IPS DF 4.7 (cell line): ENCODE data around the gene PRRT1.
"Not testable (repeated sequence)": the region's sequence is repeated elsewhere in the genome, so short reads cannot be mapped to it uniquely, and the experiment has no call there.

Experiments
- DNase-seq: peaks from one replicate; pipeline ENCODE4 v3.0.0-alpha.2; 2013; ENCODE audit warnings: low spot score; ENCODE audit errors: extremely low read depth

Gene PRRT1

DNA sequence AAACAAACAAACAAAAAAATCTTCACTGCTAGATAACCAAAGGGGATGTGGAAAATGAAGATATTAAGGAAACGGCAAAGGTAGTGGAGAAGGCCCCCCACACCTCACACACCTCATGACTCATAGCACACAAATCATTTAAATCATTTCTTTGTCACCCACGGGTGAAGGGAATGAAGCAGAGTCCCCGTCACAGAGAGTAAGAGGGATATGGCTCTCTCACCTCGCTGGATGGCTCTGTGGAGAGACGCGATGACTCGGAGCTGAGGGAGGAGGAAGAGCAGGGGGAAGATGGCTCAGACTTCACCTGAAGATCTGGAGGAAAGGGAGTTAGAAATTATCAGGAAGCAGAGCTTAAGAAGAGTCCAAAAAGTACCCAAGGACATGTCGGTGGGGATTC lies 24.9 kb downstream of the PRRT1 start:
- DNase-seq = no peak

DNA sequence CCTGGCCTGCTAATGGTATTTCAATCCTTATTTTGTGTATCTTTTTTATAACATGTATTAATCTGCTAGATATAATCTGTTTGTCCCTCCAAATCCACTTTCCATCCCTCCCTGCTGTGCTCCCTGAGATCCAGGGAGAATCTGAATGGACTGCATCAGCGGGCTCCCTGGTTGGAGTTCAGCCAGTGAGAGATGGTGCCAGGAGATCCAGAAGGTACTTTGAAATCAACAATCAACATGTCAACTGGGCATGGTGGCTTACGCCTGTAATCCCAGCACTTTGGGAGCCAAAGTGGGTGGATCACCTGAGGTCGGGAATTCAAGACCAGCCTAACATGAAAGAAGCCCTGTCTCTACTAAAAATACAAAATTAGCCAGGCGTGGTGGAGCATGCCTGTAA lies 28.1 kb downstream of the PRRT1 start:
- no peak for DNase-seq

DNA sequence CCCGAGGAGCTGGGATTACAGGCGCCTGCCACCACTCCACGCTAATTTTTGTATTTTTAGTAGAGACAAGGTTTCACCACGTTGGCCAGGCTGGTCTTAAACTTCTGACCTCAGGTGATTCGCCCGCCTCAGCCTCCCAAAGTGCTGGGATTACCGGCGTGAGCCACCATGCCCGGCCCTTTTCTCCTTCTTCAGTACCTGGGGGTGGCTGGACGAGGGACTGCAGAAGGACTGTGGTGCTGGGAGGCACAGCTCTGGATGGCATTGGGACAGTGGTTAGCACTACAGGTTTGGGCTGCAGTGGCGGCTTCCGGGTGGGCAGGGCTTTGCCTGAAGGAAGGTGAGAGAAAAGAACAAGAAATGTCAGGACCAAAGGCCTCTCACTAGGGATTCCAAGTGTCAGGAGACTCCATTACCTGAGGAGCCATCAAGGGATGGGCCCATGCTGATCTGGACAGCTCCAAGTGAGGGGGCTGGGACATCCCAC lies 31.1 kb downstream of the PRRT1 start:
- DNase-seq = no peak

DNA sequence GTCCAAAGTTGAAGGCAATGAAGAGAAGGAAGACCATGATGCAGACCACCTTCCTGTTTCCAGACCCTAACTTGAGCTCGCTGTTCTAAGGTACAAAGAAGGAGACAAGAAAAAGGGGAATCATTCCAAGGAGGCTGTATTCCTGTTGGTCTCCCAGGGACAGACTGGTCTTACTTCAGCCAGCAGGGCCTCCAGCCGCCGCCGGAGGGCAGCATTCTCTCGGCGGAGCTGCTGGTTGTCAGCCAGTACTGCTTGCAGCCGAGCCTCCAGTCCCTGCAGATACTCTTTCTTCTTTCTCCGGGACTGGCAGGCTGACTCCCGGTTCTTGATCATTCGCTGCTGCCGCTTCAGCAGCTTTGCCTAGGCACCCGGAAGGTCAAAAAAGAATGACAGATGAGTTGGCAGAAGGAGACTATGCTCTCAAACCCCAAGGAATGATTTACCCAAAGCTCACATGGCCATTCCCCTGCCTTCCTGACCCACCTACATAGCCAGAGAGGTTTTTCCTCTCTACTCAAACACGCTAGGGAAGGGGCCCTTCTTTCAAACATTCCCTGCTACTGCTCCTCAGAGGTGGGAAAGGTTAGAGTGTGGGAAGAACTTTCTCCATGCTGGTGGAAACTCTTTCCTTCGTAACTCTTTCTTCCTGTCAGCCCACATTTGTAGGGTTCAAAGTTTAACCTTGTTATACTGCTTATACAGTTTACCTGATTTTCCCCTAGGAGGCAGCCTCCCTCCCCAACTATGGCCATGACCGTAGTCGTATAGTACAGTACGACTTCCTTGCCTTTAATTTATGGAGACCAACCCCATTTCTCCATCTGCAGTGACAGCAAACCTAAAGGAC lies 32.7 kb downstream of the PRRT1 start:
- no peak for DNase-seq

DNA sequence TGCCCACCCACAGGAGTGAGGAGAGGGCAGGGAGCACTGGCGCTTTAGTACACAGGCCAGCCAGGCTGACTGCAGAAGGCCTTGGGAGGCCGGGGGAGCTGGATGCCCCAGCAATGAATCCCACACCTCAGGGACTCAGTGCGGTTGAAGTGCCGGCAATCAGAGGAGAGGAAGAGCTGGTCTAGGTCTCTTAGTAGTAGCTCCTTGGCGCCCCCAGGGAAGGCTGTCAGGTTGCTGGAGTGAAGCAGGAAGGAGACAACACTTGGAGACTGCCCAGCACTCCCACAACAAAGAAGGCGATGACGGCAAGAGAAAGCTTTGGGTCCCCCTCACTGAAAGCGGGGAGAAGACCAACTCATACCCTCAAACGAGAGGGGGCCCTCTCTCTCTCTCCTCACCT lies 34.3 kb downstream of the PRRT1 start:
- DNase-seq = no peak

DNA sequence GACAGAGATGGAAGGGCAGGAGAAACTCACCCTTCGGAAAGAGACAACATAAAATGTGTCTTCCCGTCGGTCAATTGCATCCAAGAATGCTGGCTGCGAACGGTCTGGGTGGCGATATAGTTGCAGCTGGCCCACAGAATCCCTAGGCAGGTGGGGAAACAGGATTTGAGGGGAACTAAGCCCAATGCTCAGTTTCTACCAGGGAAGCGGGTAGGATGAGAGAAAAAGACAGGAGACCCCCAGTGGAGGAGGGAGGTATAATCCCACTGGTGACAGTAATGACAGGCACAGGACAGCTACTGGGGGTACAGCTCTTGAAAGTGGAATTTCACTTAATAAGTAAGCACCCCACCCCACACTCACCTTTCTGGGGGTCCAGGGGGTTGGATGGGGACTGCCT lies 35.1 kb downstream of the PRRT1 start:
- no peak for DNase-seq

DNA sequence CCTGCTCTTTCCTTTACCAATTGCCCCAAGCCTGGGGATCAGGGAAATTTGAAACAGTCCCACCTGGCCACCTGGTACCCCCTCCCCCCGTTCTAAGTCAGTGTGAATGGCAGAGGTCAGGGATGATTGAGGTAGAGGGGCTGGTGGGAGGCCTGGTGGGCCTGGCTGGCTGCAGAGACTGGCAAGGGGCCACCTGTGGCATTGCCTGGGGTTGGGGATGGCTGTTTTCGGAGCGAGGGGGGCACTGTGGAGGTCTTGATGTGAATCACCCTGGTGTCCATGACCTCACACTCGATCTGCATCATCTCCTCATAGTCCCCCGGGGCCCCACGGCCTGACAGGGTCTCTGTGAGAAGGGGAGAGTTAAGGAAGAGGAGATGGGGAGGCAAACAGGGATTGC lies 36.1 kb downstream of the PRRT1 start:
- no peak for DNase-seq

DNA sequence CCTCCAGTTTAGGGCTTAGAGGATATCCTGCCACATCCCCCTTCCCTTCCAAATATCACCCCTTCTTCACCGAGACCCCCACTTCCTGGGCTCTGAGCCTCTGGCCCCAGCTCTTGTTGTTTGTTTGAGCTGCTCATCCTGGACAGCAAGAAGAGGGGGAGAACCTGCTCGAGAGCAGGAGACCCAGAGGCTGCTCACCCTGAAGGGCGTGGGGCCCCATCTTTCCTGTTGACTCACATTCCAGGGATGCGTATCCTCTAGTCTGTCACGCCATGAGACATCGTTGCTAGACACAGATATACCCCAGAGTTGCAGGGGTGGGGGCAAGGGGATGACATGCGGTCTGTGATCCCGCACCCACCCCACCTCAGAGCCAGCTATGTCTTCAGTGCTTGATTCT lies 36.9 kb downstream of the PRRT1 start:
- no peak for DNase-seq

DNA sequence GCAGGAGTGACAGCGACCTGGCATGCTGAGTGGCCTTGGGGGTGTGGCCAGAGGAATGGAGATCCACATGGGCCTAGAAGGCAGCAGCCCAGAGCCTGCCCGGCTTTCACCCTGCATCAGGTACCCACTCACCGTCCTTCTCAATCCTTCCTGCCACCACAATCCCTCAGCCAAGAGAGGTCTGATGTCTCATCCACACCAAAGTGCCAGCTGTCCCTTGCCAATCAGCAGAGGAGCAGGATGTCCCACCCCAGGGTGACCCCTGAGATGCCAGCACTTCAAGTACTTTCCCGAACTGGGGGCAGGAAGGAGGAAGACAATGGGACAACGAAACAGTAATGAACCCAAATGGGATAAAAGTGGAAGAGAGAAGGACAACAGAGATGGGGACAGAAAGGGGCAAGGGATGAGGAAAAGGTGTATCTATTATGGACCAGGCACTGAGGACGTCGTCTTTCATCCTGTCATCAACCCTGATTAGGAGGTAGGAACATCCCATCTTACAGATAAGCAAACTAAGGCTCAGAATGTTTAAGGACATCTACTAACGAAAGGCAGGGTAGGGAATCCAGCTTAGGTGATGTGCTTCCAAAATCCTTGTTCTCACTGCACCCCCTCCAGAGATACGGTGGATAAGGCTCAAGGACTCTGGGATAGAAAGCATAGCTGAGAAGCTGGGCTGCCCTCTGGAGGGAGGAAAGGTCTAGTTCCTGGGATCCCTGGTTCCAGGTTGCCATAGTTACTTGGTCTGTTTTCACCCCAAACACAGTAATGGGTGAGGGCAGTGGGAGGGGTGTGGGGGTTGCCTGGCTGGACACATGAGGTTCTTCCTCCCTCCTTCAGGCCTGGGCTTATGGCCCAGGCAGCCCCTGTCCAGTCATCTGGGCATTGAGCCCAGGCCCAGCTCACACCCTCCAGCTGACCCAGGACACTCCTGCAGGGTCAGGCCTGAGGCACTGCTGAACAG lies 38.1 kb downstream of the PRRT1 start:
- no peak for DNase-seq

DNA sequence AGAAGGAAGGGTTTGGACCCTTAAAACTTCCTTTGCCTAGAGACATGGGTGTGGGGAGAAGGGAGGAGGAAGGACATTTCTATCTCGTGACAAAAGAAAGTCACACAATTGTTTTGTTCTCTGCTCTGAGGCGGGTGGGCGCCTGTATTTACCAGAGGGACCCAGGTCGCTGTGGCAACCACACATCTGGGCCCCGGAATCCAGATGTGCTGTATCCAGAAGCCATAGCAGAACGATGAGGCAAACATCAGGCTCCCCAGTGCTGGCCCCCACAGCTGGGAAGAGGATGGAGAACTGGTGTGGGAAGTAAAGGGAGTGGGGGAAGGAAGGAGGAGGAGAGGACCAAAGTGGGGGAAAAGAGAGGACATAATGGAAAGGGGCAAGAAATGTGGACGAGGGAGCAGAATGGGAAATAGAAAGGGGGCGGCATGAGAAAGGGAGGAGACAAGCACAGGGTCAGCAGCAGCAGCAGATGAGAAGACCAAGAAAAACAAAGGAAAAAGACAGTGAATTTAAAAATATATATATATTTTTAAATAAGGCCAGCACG lies 39.2 kb downstream of the PRRT1 start:
- DNase-seq = no peak

DNA sequence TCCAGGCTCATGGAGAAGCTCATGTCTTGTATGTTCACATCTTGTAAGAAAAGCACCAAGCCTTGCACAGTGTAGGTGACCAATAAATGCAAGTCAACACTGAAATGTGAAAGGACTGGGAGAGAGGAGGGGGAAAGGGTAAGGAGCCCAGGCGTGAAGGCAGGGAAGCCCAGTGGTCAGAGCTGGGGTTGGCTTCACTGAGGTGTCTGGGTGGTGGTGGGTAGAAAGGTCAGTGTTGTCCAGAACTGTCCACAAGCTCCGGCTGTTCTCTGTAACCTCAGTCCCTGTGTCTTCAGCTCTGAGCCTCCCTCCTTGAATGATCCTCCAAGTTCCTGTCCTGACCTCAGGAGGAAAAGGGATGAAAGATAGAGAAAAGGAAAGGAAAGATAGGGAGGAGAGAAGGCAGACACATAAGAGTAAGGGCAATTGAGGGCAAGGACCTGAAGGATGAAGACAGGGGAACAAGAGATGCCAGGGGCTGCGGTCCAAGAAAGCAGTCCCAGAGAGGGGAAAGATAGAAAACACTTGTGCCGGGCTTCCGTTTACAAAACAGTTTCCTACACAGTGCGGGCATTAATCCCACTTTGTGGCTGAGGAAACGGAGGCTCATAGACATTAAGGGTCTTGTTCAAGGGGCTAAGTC lies 40.2 kb downstream of the PRRT1 start:
- DNase-seq = no peak

DNA sequence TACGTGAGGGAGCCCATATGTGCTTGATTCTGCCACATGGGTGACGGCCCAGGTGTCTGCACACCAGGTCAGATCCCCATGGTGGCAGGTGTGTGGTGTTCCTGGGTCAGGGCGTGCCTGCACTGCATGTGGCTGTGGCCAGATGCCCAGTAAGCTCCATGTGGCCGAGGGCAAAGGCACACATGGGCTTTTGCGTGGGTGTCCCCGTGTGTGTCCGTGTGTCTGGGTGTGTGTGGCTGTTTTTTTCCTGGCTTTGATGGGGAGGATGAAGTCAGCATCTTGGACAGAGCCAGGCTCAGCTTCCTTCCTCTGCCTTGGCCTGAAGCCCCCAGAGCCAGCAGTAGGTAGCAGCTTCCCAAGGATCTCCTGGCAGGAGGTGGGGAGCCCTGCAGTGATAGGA lies 41.1 kb downstream of the PRRT1 start:
- DNase-seq = no peak

DNA sequence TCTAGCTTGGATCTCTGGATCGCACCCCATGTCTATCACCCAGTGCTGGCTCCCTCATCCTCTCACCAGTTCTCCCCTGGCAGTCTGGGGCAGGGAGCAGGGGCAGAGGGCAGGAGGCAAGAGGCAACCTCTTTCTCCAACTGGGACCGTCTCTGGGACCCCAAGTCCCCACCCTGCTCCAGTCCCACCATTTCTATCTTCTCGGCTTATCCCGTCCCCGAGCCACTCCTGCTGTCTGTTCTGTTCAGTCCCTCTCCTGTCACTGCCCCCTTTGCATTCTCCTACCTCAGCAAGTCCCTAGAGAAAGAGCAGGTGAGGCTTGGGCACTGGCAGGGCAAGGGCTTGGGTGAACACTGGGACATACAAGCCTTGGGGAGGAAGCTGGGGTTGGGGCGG lies 42.0 kb downstream of the PRRT1 start:
- DNase-seq = no peak

DNA sequence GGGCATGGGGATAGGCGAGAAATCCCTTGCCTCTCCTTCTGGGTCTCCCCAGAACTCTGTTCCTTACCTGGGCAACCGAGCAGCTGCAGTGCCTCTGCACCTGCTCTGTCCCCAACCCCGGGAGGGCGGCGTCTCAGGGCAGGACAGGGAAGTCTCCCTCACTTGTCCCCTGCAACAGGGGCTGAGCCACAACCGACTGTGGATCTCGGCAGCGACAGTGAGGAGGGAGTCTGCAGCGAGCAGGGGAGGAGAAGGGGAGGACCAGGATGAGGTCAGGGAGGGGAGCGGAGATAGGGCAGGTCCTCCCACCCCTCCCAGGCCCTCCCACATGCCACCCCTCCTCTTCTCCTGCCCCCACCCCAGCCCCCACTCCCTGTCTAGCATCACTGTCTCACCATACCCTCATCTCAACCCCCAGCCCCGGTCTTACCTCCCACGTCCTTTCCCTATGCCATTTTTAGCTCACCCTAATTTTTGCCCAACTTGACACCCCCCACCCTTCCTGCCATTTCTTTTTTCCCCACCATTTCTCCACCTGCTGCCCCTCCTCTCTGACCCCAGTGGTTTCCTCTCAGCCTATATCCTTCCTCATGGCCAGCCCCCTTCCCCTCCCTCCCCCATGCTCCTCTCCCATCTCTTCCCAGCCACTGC lies 42.5 kb downstream of the PRRT1 start, which contains the start of gene TNXB:
TNXB (minus strand) TSS at position 225 of the 651 bp plus-strand sequence. CDS start 11,140 bp downstream, outside the sequence.
- DNase-seq = no peak

DNA sequence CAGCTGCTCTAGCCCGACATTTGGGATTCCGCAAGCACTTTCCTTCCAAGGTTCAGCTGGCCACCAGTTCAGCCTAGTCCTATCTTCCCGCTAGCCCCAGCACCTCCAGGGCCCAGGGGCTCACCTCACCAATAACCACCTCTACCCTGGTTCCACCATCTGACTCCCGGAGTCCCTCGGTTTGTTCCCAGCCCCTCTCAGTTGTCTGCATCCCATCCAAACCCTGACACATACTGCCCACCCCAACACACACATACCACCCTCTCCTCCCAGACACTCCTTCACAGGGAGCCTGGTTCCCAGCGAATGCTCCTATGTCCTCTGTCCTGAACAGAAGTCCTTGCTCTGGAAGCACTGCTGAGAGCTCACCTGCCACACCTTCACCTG lies 43.0 kb downstream of the PRRT1 start:
- DNase-seq = no peak

DNA sequence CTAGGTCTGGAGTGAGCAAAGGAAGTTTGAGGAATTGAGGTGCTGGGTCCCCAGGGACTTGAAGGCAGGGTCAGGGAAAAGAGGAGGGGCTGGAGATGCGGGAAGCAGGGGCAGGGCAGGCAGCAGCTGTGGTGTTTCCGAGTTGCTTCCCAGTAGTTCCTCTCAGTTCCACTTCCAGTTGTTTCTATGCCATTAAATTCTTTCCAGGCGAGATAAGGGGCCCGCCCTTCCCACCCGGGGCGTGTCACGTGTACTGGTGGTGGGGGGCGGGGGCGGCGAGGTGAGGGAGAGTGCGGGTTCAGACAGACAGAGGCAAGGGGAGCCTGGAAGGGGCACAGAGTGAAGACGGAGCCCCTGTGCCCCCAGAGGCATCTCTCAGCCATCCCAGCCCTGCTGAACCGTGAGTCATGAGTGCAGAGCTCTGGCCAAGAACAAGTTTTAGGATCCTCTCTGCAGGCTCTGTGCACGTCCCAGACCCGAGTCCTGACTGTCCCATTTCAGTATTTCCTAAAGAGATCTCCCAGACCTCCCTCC lies 43.6 kb downstream of the PRRT1 start:
- no peak for DNase-seq

DNA sequence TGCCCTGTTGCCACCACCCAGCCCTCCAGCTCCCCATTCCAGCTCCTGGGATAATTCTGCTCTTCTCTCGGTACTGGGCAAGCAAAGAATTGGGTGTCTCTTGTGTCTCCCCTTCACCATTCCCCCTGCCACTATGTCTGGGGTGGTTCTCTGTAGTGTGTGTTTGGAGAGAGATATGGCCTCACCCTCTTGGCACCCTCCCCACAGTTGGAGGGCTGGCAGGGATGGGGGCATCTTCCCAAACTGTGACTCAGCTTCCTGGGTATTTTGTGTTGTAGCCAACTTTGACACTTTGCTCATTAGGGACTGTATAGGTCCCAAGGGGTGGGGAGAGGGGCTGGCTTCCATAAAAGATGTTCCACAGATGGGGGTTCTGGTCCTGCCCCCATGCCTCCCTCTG lies 44.3 kb downstream of the PRRT1 start:
- no peak for DNase-seq

DNA sequence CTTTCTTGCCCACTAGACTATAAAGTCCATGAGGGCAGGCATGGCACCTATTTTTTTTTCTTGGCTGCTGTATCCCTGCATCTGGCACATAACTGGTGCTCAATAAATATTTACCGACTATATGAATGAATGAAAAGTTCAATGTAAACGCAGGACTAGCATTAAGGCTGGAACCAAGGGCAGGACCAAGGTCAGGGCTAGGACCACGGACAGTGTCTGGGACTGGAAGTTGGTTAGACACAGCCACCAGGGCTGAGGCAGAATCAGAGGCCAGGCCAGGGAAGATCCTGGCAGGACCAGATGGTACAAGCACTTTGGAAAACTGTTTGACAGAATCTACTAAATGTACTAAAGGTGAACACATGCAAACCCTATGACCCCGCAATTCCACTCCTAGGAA lies 46.3 kb downstream of the PRRT1 start:
- DNase-seq = no peak

DNA sequence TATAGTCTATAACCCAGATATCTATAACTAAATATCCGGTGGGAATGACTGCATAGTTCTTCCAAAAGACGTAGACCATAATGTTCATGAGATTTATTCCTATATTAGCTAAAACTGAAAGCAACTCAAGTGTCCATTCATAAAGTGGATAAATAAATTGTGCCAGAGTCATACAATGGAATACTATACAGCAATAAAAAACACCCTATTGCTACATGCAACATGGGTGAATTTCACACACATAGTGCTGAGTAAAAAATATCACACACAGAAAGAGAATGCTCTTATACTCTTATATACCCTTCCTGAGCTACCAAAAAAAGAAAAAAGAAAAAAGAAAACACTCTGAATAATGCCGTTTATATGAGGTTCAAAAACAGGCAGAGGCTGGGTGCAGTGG lies 49.5 kb downstream of the PRRT1 start:
- no peak for DNase-seq

DNA sequence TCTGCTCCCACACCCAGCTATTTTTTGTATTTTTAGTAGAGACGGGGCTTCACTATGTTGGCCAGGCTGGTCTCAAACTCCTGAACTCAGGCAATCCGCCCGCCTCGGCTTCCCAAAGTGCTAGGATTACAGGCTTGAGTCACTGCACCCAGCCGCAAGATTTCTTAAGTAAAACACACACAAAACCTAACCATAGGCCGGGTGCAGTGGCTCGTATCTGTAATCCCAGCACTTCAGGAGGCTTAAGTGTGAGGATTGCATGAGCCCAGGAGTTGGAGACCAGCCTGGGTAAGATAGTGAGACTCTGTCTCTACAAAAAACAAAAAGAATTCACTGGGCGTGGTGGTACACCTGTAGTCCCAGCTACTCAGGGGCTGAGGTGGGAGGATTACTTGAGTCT lies 51.5 kb downstream of the PRRT1 start:
- DNase-seq = not testable (repeated sequence)
